Ovary (tissue), 3 donors: ENCODE data around the gene ARPIN.

Source experiments
- CTCF ChIP-seq, 3 donors: fragments of 450-650 bp in 2 of 3; fragments of 200-600 bp in 1 of 3; IDR thresholded peaks; one replicate each; pipeline versions ENCODE4 v1.5.1 to v1.8.0; 2016 to 2022; ENCODE audit warnings: antibody characterized with exemption in 3 of 3, mild to moderate bottlenecking in 1 of 3
- EP300 ChIP-seq: sonication (generic); formaldehyde crosslinking; IDR thresholded peaks from one replicate; pipeline ENCODE4 v1.6.1; 2017; ENCODE audit warnings: antibody characterized with exemption
- POLR2A ChIP-seq: fragments of 450-650 bp; IDR thresholded peaks from one replicate; pipeline ENCODE4 v1.6.1; 2017; ENCODE audit warnings: antibody characterized with exemption, mild to moderate bottlenecking, moderate library complexity
- donor health status: DM: no; HTN: no; CAD: no.

GRCh38 chr15:89855948-89856347 lies 56.8 kb downstream of the ARPIN start:
- TF ChIP-seq POLR2A (no peak), CTCF (IDR thresholded peaks at IDR 0.05) (no peak), EP300 (no peak)
